GM18498 (cell line): ENCODE measurements around the gene DCP2.

Source experiments
- ATAC-seq: cut with Tn5 transposase; IDR thresholded peaks from one replicate; pipeline ENCODE4 v1.9.1; 2021; ENCODE audit warnings: mild to moderate bottlenecking, moderate library complexity; ENCODE audit not compliant: unreplicated experiment

DCP2 gene

DNA sequence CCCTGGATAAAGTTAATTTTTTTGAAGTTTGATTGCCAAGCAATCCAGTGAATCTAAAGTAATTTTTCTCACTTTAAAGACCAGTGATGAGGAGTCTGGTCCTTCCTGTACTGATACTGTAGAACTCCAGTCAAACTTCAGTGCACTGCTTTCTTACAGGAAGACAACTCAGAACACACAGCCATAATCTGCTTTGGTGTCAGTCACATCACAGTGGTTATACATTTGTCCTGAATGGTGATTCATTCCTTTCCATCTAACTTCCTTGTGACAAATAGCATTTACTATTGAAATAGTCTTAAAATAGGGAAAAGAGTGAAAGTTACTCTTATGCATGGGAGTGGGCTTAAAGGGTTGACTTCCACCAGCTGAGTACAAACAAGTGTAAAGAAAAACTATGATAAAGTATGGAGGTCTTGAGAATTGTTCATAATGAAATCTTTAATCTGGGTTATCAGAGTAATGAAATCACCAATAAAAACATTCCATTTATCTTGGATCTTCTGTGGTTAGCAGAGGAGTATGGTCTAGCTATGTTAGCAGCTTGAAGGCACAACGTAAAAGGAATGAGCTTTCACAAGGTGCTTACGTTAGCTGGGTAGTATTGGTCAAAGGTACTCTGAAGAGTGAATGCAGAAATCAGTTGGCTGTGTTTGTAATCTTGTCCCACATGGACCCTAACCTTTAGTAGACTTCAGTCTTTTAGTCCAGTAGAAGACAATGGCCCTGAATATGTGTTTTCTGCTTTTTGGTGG lies 41.5 kb downstream of the DCP2 start:
- ATAC-seq, result no peak

DNA sequence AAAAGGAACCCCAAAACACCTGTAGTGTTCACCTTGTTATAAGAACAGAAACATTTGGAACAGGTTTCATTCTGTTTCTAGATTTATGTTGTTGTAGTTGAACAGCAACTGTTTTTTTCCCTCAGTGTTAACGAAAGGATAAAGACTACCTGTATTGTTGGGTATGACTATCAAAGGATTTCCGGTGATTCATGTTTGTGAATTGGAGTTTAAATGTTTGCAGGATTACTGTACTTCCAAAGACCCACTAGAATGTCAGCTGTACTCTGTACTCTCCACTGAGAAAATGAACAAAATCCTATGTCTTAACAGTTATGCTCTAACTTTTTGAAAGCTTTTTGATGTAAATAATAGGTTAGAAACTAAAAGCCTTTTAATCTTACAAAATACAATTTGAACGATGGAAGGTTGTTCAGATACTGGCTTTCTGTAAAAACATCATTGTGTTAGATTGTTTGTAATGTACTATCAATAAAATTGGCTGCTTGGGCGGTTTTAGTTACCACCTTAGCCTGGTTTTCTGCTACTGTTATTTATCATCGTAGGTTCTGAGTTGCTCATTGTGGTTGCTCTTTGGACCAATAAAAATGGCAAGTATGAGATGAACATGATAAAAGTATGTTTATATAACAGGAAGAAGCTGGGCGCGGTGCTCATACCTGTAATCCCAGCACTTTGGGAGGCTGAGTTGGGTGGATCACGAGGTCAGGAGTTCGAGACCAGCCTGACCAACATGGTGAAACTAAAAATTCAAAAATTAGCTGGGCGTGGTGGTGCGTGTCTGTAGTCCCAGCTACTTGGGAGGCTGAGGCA lies 44.1 kb downstream of the DCP2 start:
- ATAC-seq, result no peak

DNA sequence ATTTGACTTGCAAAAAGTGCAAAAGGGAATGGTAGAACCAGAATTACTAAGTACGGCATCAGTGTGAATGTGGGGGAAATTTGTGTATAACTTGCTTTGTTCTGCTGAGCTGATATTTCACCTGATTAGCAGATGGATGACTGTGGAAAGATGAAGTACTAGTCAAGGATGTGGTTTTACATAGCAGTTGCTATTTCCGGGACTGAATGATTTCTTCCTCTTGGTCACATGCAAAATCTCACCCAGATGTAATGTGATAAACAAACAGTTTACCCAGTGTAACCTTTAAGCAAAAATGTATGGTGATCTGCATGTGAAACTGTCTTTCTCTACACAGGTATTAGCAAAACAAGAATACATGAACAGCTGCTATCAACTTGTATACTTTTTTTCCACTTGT lies 46.1 kb downstream of the DCP2 start:
- ATAC-seq, result peak; percentile 85

DNA sequence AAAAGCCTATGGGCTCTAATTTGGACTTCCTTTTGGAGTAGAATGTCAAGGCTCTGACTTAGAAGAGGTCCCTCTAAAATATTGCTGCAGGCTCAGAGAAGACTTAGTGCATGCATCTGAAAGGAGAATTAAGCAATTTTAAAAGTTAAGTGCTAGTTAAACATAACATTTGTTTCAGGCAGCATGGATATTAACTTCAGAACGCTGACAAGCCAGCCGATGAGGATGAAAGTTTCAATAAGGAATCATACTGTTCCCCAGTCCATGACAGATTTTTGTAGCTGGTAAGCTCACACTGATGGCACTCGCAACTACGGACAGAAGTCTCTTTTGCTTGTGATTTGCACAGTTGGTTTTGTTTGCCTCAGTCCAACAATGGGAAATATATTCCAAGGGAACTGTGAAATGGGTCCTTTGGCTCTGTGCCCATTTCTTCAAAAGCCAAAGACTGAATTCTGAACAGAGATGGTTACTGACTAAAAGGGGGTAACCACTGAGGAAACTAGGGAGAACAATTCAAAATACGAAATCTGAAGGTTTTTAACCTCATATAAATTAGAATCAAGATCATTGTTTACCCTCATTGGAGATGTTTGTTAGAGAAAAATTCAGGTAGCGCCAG lies 47.6 kb downstream of the DCP2 start:
- no peak for ATAC-seq

DNA sequence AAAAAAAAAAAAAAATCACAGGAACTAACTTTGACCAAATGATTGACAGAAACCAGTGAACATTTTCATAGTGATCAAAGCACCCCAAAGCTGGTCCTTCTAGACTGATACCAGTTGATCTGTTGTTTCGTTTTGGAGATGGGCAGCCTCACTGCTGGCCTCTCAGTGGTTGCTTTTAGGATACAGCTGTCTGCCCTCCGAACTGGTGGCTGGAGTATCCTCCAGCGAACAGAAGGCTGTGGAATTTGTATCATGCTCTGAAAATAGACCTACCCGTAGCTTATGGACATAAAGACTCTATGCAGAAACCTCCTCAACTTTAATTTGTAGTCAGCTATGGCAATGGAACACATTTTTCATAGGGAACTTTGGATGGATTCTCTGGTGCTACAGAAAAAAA lies 49.0 kb downstream of the DCP2 start:
- ATAC-seq, result no peak

DNA sequence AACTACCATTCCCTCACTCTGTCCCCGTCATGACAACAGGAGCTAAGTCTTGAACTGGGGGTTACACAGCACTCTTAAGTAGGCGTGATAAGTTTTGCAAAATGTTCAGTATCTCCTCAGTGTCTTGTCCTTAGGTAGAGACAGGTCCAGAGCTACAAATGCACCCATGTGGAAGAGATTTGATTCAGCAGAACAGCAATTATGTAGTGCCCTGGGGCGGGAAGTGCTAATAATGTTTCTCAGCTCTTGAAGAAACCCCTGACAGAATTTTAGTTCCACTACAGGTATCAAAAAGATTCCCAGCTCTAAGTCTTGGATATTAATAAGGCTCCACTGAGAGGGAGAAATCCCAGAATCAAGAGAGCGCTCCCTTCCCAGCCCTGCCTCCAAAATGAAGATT lies 49.6 kb downstream of the DCP2 start:
- ATAC-seq, result no peak

DNA sequence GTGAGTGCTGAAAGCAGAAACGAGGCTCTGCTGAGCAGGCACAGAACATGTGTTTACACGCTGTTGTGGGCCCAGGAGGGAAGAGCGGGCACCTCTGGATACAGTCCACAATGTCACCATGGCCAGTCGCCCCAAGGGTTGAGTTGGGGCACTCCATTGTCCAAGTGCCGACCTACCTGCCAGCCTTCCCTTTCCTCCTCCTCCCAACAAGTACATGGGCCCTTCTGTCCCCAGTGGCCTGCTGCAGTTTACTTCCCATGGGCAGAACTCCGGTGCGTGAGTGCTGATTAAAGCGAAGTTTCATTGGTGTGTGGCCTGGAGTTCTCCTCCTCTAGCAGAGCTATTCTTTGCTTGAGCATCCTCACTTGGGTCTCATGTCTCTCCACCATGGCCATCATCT lies 50.4 kb downstream of the DCP2 start:
- no peak for ATAC-seq

DNA sequence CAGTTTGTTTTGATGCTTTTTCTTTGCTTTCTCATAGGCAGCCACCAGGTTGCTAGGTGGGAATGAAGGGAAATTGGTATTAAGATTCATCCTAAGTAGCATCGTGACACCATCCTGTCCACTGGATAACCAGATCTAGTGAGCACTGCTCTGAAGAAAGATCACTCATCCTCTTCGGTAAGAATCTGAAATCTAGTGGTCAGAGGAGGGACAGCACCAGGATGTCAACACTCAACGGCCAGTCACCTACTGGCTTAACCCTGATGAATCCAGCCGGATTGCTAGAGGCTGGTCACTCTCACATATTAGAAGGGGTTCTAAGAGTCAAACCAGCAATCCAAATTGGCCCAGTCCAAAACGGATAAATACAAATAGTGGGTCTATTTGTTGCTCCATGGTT lies 50.8 kb downstream of the DCP2 start:
- ATAC-seq, result no peak

DNA sequence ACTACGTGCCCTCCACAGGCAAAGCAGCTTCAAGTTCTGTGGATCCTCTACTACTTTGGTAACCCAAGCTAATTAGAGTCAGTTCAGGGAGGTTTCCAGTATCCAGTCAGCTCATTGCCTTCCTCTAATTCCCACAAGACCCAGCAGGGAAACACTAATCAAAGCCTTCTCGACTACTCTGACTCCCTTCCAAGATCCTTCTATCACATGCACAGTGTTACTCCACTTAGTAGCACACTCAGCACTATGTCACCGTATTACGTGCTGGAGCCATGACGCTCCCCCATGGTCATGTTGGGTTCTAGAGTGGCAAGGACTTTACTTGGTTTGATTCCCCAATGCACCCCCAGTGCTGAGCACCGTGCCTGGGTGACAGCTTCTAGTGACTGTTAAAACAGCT lies 53.0 kb downstream of the DCP2 start:
- no peak for ATAC-seq

DNA sequence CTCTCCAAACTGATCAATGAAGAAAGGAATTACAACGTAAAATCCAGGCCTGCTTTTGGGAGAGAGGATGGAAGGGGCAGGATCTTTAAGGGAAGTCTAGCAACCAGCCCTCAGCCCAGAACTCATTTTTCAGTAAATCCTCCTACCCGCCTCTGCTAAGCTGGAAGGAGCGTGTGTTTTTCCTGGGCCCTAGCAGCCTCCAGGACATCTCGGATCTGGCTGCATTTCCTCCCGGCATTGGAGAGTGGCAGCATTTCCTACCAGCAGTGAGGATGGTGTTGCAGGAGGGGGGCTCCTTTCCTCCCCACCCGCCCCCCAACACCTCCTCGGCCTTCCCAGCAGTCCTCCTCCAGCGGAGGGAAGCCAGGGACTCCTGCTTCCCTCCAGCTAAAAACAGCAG lies 54.5 kb downstream of the DCP2 start:
- no peak for ATAC-seq

DNA sequence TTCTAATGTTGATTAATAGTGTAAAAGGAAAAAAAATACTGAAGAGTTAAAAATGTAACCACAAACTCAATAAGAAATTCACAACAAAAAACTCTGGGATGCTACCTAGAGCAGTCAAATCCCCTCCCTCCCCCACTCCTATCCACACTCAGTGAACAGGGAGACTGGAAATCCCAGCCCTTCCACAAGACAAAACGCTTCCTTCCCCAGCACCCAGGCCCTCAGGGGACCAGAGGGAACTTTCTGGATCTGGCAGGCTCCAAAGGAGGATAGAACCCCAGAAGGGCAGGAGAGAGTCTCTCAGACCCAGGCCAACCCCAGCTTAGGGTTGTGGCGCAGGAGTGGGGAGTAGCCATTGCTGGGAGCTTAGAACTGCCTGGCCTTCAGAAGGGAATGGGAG lies 55.0 kb downstream of the DCP2 start:
- no peak for ATAC-seq

DNA sequence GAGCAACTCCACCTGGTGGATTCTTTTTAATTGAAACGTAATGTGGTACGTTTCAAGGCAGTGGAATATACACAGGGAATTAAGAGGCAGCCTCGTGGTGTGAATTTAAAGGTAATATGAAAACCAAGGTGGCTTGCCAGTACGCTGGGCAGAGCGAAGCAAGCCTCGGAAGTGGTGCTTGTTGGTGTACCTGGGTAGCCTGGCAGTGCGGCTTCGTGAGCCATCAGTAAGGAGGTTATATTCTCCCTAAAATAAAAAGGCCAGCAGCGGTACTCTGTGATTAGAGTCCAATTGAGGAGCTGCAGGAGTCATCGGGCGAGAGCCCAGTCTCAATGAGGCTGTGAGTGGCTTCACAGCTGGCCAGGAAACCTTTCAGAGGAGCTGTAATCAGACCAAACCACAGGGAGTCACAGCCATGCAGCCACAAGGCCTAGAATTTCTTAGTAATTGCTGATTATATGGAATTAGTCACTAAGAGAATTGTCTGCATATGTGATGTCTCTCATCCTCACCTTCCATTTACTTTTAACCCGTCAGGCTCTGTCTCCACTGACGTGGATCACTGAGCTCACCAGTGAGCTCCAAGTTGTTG lies 57.7 kb downstream of the DCP2 start:
- no peak for ATAC-seq

DNA sequence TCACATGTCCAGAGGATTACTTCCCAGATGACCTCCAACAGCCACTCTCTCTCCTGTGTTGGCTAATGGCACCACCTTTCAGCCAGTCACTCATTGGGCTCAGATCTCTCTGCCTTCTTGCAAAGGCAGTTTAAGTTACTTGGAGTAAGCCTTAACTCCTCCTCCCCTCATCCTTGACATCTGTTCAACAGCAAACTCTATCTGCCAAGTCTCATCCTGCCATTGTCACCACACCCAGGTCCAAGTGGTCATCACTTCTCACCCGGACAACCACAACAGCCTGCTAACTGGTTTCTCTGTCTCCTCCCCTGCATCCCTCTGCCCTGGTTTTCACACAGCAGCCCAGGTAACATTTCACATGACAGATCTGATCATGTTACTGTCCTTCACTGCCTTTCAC lies 58.5 kb downstream of the DCP2 start:
- ATAC-seq, result no peak

DNA sequence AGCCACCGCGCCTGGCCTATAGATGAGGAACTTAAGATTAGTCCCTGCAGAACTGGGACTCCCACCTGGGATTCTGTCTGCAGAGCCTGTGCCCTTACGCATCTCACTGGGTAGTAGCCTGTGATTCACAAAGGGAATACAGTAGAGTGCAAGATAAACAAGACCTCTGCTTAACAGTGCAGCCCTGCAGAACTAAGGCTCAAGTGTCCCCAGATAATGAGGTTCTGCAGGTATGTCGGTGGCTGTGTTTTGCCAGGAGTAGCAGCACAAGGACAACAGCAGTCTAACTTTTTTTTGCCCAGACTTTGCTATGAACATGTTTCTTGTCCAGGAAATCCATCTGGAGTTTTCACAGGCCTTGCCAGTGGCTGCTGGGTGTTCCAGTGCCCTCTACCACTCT lies 59.7 kb downstream of the DCP2 start:
- no peak for ATAC-seq

DNA sequence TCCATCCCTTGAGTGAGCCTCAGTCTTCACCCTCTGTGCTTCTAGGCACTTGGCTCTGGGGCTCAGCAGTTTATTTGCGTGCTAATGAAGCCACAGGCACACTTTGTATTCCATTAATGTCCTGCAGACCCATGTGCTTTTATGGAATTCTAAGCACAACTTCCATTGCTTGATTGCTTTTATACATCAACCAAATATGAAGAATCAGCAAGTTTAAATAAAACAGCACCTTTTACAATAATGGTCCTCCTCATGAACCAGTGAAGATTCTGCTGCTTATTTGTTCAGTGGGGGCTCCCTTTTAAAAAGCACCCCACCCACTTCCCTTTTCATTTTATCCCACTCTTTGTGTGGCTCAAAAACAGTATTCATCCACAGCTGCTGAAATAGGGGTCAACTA lies 60.2 kb downstream of the DCP2 start:
- ATAC-seq, result no peak

DNA sequence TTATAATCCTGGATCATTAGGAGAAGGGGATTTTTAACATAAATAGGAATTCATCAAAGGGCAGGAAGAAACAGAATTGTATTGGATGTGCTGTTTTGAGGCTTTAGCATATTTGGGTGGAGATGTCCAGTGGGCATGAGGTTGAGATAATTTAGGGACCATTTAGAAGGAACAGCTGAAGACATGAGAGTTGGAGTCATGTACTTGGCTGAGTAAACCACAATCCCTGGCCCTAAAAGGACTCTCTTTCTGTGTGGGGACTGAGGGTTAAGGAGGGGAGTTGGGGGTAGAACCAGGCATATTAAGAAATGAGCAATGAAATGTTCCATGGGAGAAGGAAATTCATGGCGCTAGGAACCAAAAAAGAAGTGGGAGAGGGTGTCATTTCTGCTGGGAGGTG lies 61.5 kb downstream of the DCP2 start:
- no peak for ATAC-seq

DNA sequence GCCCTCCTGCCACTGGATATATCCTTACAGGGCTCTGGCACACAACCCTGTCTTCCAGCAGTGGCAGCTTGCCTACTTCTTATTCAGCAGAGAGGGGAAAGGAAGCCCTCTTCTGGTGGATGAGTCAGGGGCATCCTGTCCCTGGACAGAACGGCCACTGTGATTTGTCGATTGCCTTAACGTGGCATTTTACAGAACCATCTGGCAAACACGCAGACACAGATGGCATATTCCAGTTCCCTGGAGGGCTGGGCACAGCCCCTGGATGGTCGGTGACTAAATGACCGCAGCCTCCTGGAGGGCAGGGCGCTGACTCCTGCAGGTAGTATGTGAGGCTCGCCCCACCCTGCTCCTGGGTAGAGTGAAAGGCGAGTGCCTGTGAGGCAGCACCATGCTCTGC lies 62.1 kb downstream of the DCP2 start:
- ATAC-seq, result no peak

DNA sequence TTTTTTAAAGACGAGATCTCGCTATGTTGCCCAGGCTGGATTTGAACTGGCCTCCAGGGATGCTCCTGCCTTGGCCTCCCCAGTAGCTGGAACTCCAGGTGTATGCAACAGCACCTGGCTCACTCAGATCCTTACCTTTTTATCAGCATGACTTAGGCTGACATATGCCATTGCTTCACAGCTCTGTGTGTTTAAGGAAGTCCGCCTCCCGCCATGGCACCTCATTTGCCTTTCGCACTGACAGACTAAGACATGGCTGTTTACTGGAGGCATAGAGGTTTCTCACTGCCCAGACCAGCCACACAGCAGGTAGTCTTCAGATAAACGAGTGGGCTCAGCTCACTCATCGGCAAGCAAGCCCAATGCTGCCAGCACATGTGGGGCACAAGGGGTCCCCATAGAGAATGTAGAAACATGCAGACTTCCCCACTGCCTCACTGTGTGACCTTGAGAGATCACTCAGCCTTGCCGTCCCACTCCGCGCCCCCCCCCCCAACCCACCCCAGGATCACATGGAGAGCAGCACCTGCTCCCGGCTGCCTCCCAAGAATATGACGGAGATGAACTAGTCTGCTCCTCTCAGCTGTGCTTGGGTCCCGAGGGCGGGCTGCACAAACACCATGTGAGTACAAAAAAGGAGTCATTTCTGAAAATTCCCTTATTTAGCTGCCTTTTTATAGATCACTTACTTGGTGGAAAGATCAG lies 62.8 kb downstream of the DCP2 start:
- ATAC-seq, result no peak

DNA sequence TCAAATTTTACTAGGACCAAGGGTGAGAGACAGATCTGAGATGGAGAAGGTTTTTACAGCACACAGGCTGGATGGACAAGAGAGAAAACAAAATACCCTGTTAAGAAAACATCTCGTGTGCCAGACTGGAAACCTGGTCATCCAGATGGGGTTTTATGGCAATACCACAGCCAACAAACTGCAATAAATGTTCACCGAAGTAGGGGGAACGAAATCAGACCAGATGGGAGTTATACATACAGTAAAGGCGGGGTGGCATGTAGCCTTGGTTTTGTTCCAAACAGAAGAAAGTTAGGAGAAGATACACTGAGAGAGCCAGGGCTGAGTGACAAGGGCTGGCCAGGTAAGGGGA lies 63.3 kb downstream of the DCP2 start:
- no peak for ATAC-seq

DNA sequence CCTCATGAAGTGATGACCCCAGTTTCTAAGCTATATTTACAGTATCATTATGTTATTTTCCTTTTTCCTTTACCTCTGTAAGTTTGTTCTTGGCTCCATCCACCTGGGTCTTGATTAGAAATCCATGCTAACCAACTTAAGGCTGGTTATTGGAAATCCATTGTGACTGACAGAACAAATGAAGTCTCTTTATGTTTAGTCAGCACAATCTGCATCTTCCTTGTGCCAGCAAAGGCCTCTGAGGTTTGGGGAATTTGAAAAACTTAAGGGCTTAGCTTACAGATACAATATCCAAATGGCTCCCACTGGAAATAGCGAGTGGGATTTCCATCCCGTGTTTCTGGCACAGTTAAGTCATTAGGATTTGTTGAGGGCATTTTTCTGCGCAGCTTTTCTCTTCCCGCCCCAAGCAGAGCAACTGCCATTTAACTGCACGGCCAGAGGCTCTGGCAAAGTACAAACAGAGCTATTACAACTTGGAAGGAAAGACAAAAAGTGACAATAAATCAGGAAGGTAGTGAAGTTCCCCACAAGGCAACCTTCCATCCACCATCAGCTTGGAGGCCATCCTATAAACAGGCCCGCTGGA lies 64.2 kb downstream of the DCP2 start:
- no peak for ATAC-seq
